H1 (cell line): ENCODE data around the gene SLC23A2. TPM values are rescaled to one million over a fixed set of nuclear protein-coding genes. Genes with fewer than 3 reads are reported as not detected.

ENCODE experiments used
- CTCF ChIA-PET: fragments of 300-600 bp; sonication (Branson Sonifier 250); formaldehyde crosslinking; loops from one replicate; lab custom pipeline; 2021; ENCODE audit not compliant: partially characterized antibody; lab: Charles Lee
- POLR2A ChIA-PET: fragments of 300-600 bp; sonication (Branson Sonifier 250); formaldehyde crosslinking; loops from one replicate; lab custom pipeline; 2021; ENCODE audit warnings: inconsistent platforms; ENCODE audit not compliant: partially characterized antibody; lab: Charles Lee
- DNase-seq, 2 experiments: peaks; one replicate each; pipeline versions ENCODE4 v3.0.0 to v3.0.0-alpha.2; 2010 to 2022; ENCODE audit warnings: low spot score in 2 of 2, low read depth in 1 of 2, mixed read lengths in 1 of 2
- FAIRE-seq: peaks from 2 replicates; lab custom pipeline; 2011; peaks lifted over from hg19 to GRCh38; lab: Jason Lieb, UNC
- H2AFZ ChIP-seq: 2 replicates; pipeline ENCODE4 v1.8.1; 2012; ENCODE audit warnings: low read length, inconsistent platforms
- H2AK5ac ChIP-seq: 2 replicates; pipeline ENCODE4 v1.6.1; 2013; ENCODE audit warnings: low read depth, low read length
- H2BK120ac ChIP-seq: replicated peaks from 2 replicates; pipeline ENCODE3; 2013; ENCODE audit warnings: low read depth, low read length, inconsistent platforms
- H2BK12ac ChIP-seq: 2 replicates; pipeline ENCODE4 v1.6.1; 2013; ENCODE audit warnings: low read depth, low read length
- H2BK15ac ChIP-seq: 2 replicates; pipeline ENCODE4 v1.6.1; 2013; ENCODE audit warnings: low read length
- H2BK20ac ChIP-seq: 2 replicates; pipeline ENCODE4 v1.6.1; 2013; ENCODE audit warnings: low read length
- H2BK5ac ChIP-seq: 2 replicates; pipeline ENCODE4 v1.6.1; 2013; ENCODE audit warnings: low read depth, low read length
- H3K14ac ChIP-seq: 2 replicates; pipeline ENCODE4 v1.6.1; 2013; ENCODE audit warnings: inconsistent platforms; ENCODE audit not compliant: insufficient read length
- H3K18ac ChIP-seq: 2 replicates; pipeline ENCODE4 v1.6.1; 2013; ENCODE audit warnings: low read length; ENCODE audit errors: extremely low read depth
- H3K23ac ChIP-seq: 2 replicates; pipeline ENCODE4 v1.6.1; 2013; ENCODE audit warnings: inconsistent platforms; ENCODE audit not compliant: insufficient read length
- H3K23me2 ChIP-seq: 2 replicates; pipeline ENCODE4 v1.6.1; 2013; ENCODE audit warnings: low read depth, low read length
- H3K27ac ChIP-seq: 2 replicates; pipeline ENCODE4 v1.6.1; 2011; ENCODE audit warnings: low read depth, low read length, inconsistent platforms
- H3K27me3 ChIP-seq, 4 experiments: replicated peaks in 1 of 4; 1 replicate in 1 of 4; 2 replicates in 3 of 4; pipeline versions ENCODE4 v1.6.1 to v1.8.1; 2011 to 2013; ENCODE audit warnings: low read length in 3 of 4, mild to moderate bottlenecking in 3 of 4, inconsistent platforms in 2 of 4, mixed read lengths in 2 of 4, moderate library complexity in 1 of 4; ENCODE audit not compliant: control insufficient read depth in 3 of 4, insufficient read depth in 3 of 4; ENCODE audit errors: extremely low read depth in 1 of 4
- H3K36me3 ChIP-seq, 4 experiments: 2 replicates each; pipeline versions ENCODE4 v1.6.1 to v1.8.1; 2011 to 2013; ENCODE audit warnings: mild to moderate bottlenecking in 4 of 4, low read length in 3 of 4, moderate library complexity in 2 of 4, control low read depth in 1 of 4, inconsistent platforms in 1 of 4; ENCODE audit not compliant: insufficient read depth in 4 of 4, control insufficient read depth in 2 of 4
- H3K4ac ChIP-seq: replicated peaks from 2 replicates; pipeline ENCODE3; 2013; ENCODE audit warnings: low read length, low read depth, mixed read lengths, inconsistent platforms; ENCODE audit not compliant: insufficient read length
- H3K4me1 ChIP-seq, 4 experiments: replicated peaks in 1 of 4; 1 replicate in 1 of 4; 2 replicates in 3 of 4; pipeline versions ENCODE4 v1.6.1 to v1.8.1; 2011 to 2013; ENCODE audit warnings: low read length in 3 of 4, inconsistent platforms in 2 of 4, mixed read lengths in 1 of 4; ENCODE audit not compliant: insufficient read depth in 4 of 4, control insufficient read depth in 3 of 4
- H3K4me2 ChIP-seq, 2 experiments: 2 replicates each; pipeline versions ENCODE4 v1.6.1 to v1.8.1; 2011 to 2013; ENCODE audit warnings: low read depth in 2 of 2, low read length in 2 of 2, control low read depth in 1 of 2, inconsistent platforms in 1 of 2, mild to moderate bottlenecking in 1 of 2; ENCODE audit not compliant: insufficient read depth in 1 of 2
- H3K4me3 ChIP-seq, 4 experiments: fragments of 200-600, 300-600 bp in 1 of 4; sonication (generic), shearing (Covaris generic), sonication (Bioruptor Twin) in 1 of 4; 2 replicates each; pipeline versions ENCODE4 v1.5.1 to v1.8.1; 2011 to 2016; ENCODE audit warnings: low read length in 4 of 4, low read depth in 3 of 4, control low read depth in 2 of 4, inconsistent platforms in 2 of 4, mild to moderate bottlenecking in 2 of 4, mixed read lengths in 1 of 4, moderate library complexity in 1 of 4; ENCODE audit not compliant: insufficient read depth in 2 of 4; ENCODE audit errors: extremely low read depth in 1 of 4
- H3K56ac ChIP-seq: replicated peaks from 2 replicates; pipeline ENCODE3; 2013; ENCODE audit warnings: low read depth, mild to moderate bottlenecking, mixed read lengths, low read length, inconsistent platforms; ENCODE audit not compliant: insufficient read length
- H3K79me1 ChIP-seq: 2 replicates; pipeline ENCODE4 v1.6.1; 2013; ENCODE audit warnings: low read depth, low read length, control low read depth
- H3K79me2 ChIP-seq, 2 experiments: 2 replicates each; pipeline versions ENCODE4 v1.6.1 to v1.8.1; 2012 to 2013; ENCODE audit warnings: low read length in 2 of 2, mild to moderate bottlenecking in 2 of 2, inconsistent platforms in 1 of 2; ENCODE audit not compliant: insufficient read depth in 2 of 2, control insufficient read depth in 1 of 2
- H3K9ac ChIP-seq, 4 experiments: replicated peaks in 1 of 4; 1 replicate in 1 of 4; 2 replicates in 3 of 4; pipeline versions ENCODE4 v1.6.1 to v1.8.1; 2011 to 2013; ENCODE audit warnings: low read depth in 3 of 4, low read length in 3 of 4, control low read depth in 2 of 4, mild to moderate bottlenecking in 2 of 4, moderate library complexity in 2 of 4, inconsistent platforms in 1 of 4; ENCODE audit errors: extremely low read depth in 1 of 4
- H3K9me3 ChIP-seq, 2 experiments: 2 replicates each; pipeline versions ENCODE4 v1.6.1 to v1.8.1; 2012 to 2013; ENCODE audit warnings: mild to moderate bottlenecking in 2 of 2, moderate library complexity in 2 of 2, control low read depth in 1 of 2, inconsistent platforms in 1 of 2, low read depth in 1 of 2, low read length in 1 of 2, mixed read lengths in 1 of 2; ENCODE audit not compliant: insufficient read depth in 2 of 2
- H4K20me1 ChIP-seq, 2 experiments: replicated peaks in 1 of 2; 2 replicates each; pipeline versions ENCODE3 to v1.8.1; 2011 to 2013; ENCODE audit warnings: inconsistent platforms in 2 of 2, low read length in 2 of 2, mild to moderate bottlenecking in 1 of 2; ENCODE audit not compliant: insufficient read depth in 2 of 2, control insufficient read depth in 1 of 2
- H4K5ac ChIP-seq: 2 replicates; pipeline ENCODE4 v1.6.1; 2013; ENCODE audit warnings: low read length, low read depth, mixed read lengths, inconsistent platforms; ENCODE audit not compliant: insufficient read length
- H4K8ac ChIP-seq: 2 replicates; pipeline ENCODE4 v1.8.0; 2013; ENCODE audit warnings: mild to moderate bottlenecking, moderate library complexity, low read length, inconsistent platforms; ENCODE audit not compliant: insufficient read depth; ENCODE audit errors: extremely low read depth
- H4K91ac ChIP-seq: replicated peaks from 2 replicates; pipeline ENCODE3; 2013; ENCODE audit warnings: low read length, mixed read lengths, inconsistent platforms; ENCODE audit not compliant: insufficient read length
- CHD2 ChIP-seq: IDR thresholded peaks from 2 replicates; pipeline ENCODE4 v1.6.1; 2012; ENCODE audit warnings: low read length, improper control_type of control experiment
- POLR2AphosphoS5 ChIP-seq: IDR thresholded peaks from 2 replicates; pipeline ENCODE4 v1.6.1; 2011; ENCODE audit warnings: low read depth, low read length
- POU5F1 ChIP-seq: IDR thresholded peaks from 2 replicates; pipeline ENCODE4 v1.6.1; 2011; ENCODE audit warnings: low read depth, mild to moderate bottlenecking, low read length, moderate library complexity
- YY1 ChIP-seq: IDR thresholded peaks from 2 replicates; pipeline ENCODE4 v1.6.1; 2011; ENCODE audit warnings: low read depth, mild to moderate bottlenecking, low read length
- ZNF274 ChIP-seq: IDR thresholded peaks from 2 replicates; pipeline ENCODE4 v1.7.0; 2012; ENCODE audit warnings: low read length, borderline replicate concordance; ENCODE audit errors: extremely low read depth
- WGBS, 2 experiments: shearing (Covaris generic) in 1 of 2; methylation state at CpG; one replicate each; pipeline versions ENCODE4 v1.1.6 to v1.1.7; 2013 to 2015; ENCODE audit warnings: low lambda C conversion rate in 2 of 2, mixed read lengths in 2 of 2, inconsistent platforms in 1 of 2, low coverage in 1 of 2, missing lambda C conversion rate in 1 of 2; ENCODE audit not compliant: insufficient replicate concordance in 2 of 2, insufficient coverage in 1 of 2, insufficient read length in 1 of 2; ENCODE audit errors: extremely low coverage in 1 of 2, missing lambda C conversion rate in 1 of 2; 5-methylcytosine and 5-hydroxymethylcytosine counted together
- polyA plus RNA-seq, 7 experiments: library from polyadenylated mRNA; depleted of rRNA in 3 of 7; stranded (reverse) in 5 of 7; unstranded in 2 of 7; fragments of >200 nt in 5 of 7; fragments of 200-250 nt in 2 of 7; gene quantifications; 1 replicate in 5 of 7; 2 replicates in 1 of 7; 4 replicates in 1 of 7; pipeline versions ENCODE4 v1.2.1 to v1.2.3, GENCODE V29; 2011 to 2013; ENCODE audit warnings: missing spikeins in 2 of 7, mixed read lengths in 2 of 7
- total RNA-seq: library from RNA; stranded (reverse); fragmentation: NEBNext Ultra II Directional; extraction: Animal tissue kit (Norgen Biotek cat#: 25700); gene quantifications from 2 replicates; pipeline ENCODE4 v1.2.1, GENCODE V29; 2021

The SLC23A2 gene
- total and polyA plus RNA-seq, 2 of the 8 experiments (the other 6 are each of a cell fraction or from before 2014, with no cell fraction given) = 17.0 to 18.6 TPM

GRCh38 chr20:4913147-4913546 is 88.2 kb downstream of the SLC23A2 start:
- no peak overlapping the region for H3K4me3 ChIP-seq
- 0 out of 2 replicates have a peak overlapping the region, but pooled peaks have one; percentile 35 for H2BK5ac ChIP-seq
- H3K79me1 ChIP-seq = no peaks in the 10 kb centered on the region
- CTCF ChIA-PET = no interaction called here
- POLR2A ChIA-PET = interaction anchor here (1.0 kb wide), 1 partner anchor 11 kb away, joined by 3 read pairs; no protein-coding TSS in a partner anchor
- DNase-seq (no peak), FAIRE-seq (no peak)
- no peak overlapping the region for H3K4me2 ChIP-seq
- 0 out of 2 replicates have a peak overlapping the region, but pooled peaks have one; percentile 61 for H2BK15ac ChIP-seq
- no peak overlapping the region for H4K5ac ChIP-seq
- H4K20me1 ChIP-seq = peaks cover 0 to 2% of the 10 kb centered on the region in 2 experiments
- H3K4ac ChIP-seq = no peak overlapping the region
- H3K14ac ChIP-seq = no peak overlapping the region
- H3K23ac ChIP-seq = no peak overlapping the region
- no peaks in the 10 kb centered on the region; a peak in 2 of 4 replicates for H3K79me2 ChIP-seq
- no peak overlapping the region for H3K9ac ChIP-seq
- H2BK20ac ChIP-seq = no peak overlapping the region
- H4K8ac ChIP-seq = no peak overlapping the region
- no peaks in the 10 kb centered on the region for H3K27me3 ChIP-seq
- TF ChIP-seq POU5F1 (no peak), YY1 (no peak), POLR2AphosphoS5 (no peak), ZNF274 (no peak), CHD2 (no peak)
- H3K56ac ChIP-seq = no peak overlapping the region
- peaks cover 0 to 4% (median 1%) of the 10 kb centered on the region in 4 experiments; a peak in 2 of 7 replicates for H3K4me1 ChIP-seq
- H4K91ac ChIP-seq = no peak overlapping the region
- H3K27ac ChIP-seq = no peak overlapping the region
- H2AK5ac ChIP-seq = no peak overlapping the region
- H3K23me2 ChIP-seq = 0 out of 2 replicates have a peak, but pooled peaks cover 2% of the 10 kb centered on the region
- H2BK120ac ChIP-seq = no peak overlapping the region
- no peaks in the 10 kb centered on the region for H3K9me3 ChIP-seq
- WGBS, 2 experiments = 85% methylated on average over 7 of the region's 7 CpGs; no CpG with 5 or more reads in 1 of the 2 experiments
- no peak overlapping the region for H3K18ac ChIP-seq
- no peaks in the 10 kb centered on the region for H3K36me3 ChIP-seq
- no peak overlapping the region for H2BK12ac ChIP-seq
- no peak overlapping the region for H2AFZ ChIP-seq
